Spleen (tissue), 7 donors: ENCODE measurements around the gene PRRT4.

Experiments
- CTCF ChIP-seq, 11 experiments: fragments of 200-600 bp in 7 of 11; fragments of 450-650 bp in 4 of 11; sonication (generic) in 4 of 11; IDR thresholded peaks in 8 of 11; conservative IDR thresholded peaks in 3 of 11; 1 replicate in 7 of 11; 2 replicates in 4 of 11; pipeline versions ENCODE4 v1.4.0 to v1.8.0; 2016 to 2021; ENCODE audit warnings: antibody characterized with exemption in 11 of 11, inconsistent platforms in 4 of 11, mild to moderate bottlenecking in 1 of 11
- POLR2A ChIP-seq, 3 donors: fragments of 450-650 bp; IDR thresholded peaks; one replicate each; pipeline ENCODE4 v1.5.1; 2017; ENCODE audit warnings: antibody characterized with exemption in 3 of 3, mild to moderate bottlenecking in 1 of 3
- donor health status: DM: no; HTN: no; CAD: no; lungs with moderate emphysema.
- donor health status: DM: no; HTN: no; CAD: no.
- donor health status: DM: no; HTN: no; CAD: no.

- TF ChIP-seq POLR2A (IDR thresholded peaks at IDR 0.05) (no peak), CTCF (IDR thresholded peaks at IDR 0.05 in 8 of 11, conservative IDR thresholded peaks at IDR 0.05 in 3 of 11) (no peak)
Observed at GRCh38 chr7:128318691-128319090, 42.8 kb downstream of the PRRT4 start.
